ENCODE measurements around the gene TRHDE. TPM values are rescaled to one million over a fixed set of nuclear protein-coding genes. Genes with fewer than 3 reads are reported as not detected.

The TRHDE gene
- total RNA-seq, 1 experiment from 2014 or later: 0.74 TPM

DNA sequence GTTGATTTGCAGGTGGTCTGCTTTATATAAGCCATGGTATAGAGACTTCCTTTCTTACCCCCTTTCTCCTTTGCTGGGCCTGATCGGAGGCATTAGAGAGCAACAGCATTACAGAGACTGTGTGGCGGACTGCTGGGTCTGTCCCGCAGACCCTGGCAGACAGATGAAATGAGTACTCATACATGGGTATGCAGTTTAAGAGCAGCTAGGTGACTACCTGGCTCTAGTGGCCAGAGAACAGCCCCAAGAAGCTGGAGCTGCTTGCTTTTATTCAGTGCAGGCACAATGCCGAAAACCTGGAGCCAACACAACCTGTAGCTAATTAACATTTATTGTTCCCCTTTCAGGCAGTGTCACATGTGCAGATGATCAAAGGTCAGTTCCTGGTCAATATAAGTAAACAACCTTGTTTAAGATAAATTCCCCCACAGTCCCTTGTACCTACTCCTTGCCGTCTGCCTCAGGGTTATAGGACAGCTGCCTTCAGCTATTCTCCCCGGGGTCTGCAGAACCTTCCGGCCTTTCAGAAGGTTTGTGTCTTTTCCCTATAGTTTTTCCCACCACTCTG, 160.0 kb downstream of the TRHDE start:
- TF ChIP-seq, protein P1, sequence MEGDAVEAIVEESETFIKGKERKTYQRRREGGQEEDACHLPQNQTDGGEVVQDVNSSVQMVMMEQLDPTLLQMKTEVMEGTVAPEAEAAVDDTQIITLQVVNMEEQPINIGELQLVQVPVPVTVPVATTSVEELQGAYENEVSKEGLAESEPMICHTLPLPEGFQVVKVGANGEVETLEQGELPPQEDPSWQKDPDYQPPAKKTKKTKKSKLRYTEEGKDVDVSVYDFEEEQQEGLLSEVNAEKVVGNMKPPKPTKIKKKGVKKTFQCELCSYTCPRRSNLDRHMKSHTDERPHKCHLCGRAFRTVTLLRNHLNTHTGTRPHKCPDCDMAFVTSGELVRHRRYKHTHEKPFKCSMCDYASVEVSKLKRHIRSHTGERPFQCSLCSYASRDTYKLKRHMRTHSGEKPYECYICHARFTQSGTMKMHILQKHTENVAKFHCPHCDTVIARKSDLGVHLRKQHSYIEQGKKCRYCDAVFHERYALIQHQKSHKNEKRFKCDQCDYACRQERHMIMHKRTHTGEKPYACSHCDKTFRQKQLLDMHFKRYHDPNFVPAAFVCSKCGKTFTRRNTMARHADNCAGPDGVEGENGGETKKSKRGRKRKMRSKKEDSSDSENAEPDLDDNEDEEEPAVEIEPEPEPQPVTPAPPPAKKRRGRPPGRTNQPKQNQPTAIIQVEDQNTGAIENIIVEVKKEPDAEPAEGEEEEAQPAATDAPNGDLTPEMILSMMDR (conservative IDR thresholded peaks at IDR 0.05): no peak
- no peak for TF ChIP-seq EZH2 (IDR thresholded peaks at IDR 0.05; ENCODE audit: low read depth)
- intact Hi-C loops (cut with micrococcal nuclease; ENCODE audit: unreplicated experiment): no loop called here
- no peaks in the 10 kb centered on the region for H3K79me2 ChIP-seq (ENCODE audit: low read depth)
- H2AFZ ChIP-seq: no peak overlapping the region; the same call in 1 of the 2 replicates
- H3K27ac ChIP-seq: no peak overlapping the region
- H3K4me3 ChIP-seq: no peak overlapping the region
- H3K9me2 ChIP-seq (ENCODE audit: insufficient read depth): no peaks in the 10 kb centered on the region
- H3K4me1 ChIP-seq (replicated peaks; ENCODE audit: insufficient read depth): no peaks in the 10 kb centered on the region
- ChIA-PET POLR2A (ENCODE audit: unreplicated experiment) (no interaction called here), CTCF (no interaction called here)
- H4K20me1 ChIP-seq (ENCODE audit: insufficient read depth): no peaks in the 10 kb centered on the region
- DNase-seq: no peak
- H3K36me3 ChIP-seq (ENCODE audit: low read depth): no peaks in the 10 kb centered on the region
- BruUV-seq (replicated peaks): no TSS peak
- H3K27me3 ChIP-seq (ENCODE audit: insufficient read depth, low read depth): no peaks in the 10 kb centered on the region
- no peak overlapping the region for H3K4me2 ChIP-seq
- H3F3A ChIP-seq (ENCODE audit: insufficient read depth, low read depth): no peaks in the 10 kb centered on the region
- H3K9me3 ChIP-seq (ENCODE audit: insufficient read depth, low read depth): no peaks in the 10 kb centered on the region

DNA sequence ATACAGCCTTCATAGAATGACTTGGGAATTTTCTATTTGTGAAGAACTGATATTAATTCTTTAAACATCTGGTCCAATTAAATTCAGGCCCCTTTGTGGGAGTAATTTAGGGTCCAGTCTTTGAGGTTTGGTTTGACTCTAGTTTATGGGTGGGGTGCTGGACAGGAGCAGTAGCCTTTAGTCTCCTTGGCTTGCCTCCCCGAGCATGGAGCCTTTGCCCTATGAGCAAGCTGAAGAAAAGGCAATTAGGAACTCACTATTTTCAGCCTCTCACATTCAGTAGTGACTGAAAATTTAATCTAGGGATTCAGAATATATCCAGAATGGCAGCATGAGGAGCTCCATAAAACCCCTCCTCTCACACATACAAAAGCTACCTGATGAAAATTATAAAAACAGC, 161.1 kb downstream of the TRHDE start:
- ChIA-PET POLR2A (ENCODE audit: unreplicated experiment) (no interaction called here), CTCF (no interaction called here)
- Histone ChIP-seq H3F3A (ENCODE audit: insufficient read depth, low read depth) (no peaks in the 10 kb centered on the region), H3K27me3 (ENCODE audit: insufficient read depth, low read depth) (no peaks in the 10 kb centered on the region), H2AFZ (no peak overlapping the region), H3K4me2 (no peak overlapping the region), H3K4me1 (replicated peaks; ENCODE audit: insufficient read depth) (no peaks in the 10 kb centered on the region), H3K79me2 (ENCODE audit: low read depth) (no peaks in the 10 kb centered on the region), H4K20me1 (ENCODE audit: insufficient read depth) (no peaks in the 10 kb centered on the region), H3K27ac (no peak overlapping the region), H3K9me2 (ENCODE audit: insufficient read depth) (no peaks in the 10 kb centered on the region), H3K4me3 (no peak overlapping the region), H3K36me3 (ENCODE audit: low read depth) (no peaks in the 10 kb centered on the region), H3K9me3 (ENCODE audit: insufficient read depth, low read depth) (no peaks in the 10 kb centered on the region)
- no TSS peak for BruUV-seq (replicated peaks)
- intact Hi-C loops (cut with micrococcal nuclease; ENCODE audit: unreplicated experiment): no loop called here
- TF ChIP-seq, protein P1 (conservative IDR thresholded peaks at IDR 0.05): no peak
- TF ChIP-seq EZH2 (IDR thresholded peaks at IDR 0.05; ENCODE audit: low read depth): no peak
- no peak for DNase-seq

DNA sequence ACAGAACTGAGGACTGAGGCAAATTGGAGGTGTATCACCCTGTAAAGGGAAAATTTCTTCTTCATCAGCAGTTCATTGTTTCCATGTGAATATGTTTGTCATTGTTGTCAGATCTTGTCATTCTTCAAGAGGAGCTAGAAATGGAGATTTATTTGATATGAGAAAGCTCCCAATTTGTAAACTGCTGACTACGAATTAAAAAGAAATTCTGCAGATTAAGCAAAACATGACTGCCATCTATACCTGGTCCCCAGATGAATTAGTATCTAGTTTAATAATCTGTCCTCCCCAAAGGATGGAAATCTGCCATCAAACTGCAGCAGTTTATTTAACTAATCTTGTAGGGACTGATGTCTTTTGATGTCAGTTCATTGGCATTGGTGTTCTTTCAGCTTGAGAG, 162.8 kb downstream of the TRHDE start:
- no peaks in the 10 kb centered on the region for H3K4me1 ChIP-seq (replicated peaks; ENCODE audit: insufficient read depth)
- no peaks in the 10 kb centered on the region for H3K9me3 ChIP-seq (ENCODE audit: insufficient read depth, low read depth)
- no TSS peak for BruUV-seq (replicated peaks)
- no peaks in the 10 kb centered on the region for H3K27me3 ChIP-seq (ENCODE audit: insufficient read depth, low read depth)
- no peak overlapping the region for H3K27ac ChIP-seq
- no peak for DNase-seq
- no peaks in the 10 kb centered on the region for H3K79me2 ChIP-seq (ENCODE audit: low read depth)
- no peak overlapping the region for H2AFZ ChIP-seq
- TF ChIP-seq, protein P1 (conservative IDR thresholded peaks at IDR 0.05): no peak
- TF ChIP-seq EZH2 (IDR thresholded peaks at IDR 0.05; ENCODE audit: low read depth): no peak
- H3K4me3 ChIP-seq: no peak overlapping the region
- no peak overlapping the region for H3K4me2 ChIP-seq
- no peaks in the 10 kb centered on the region for H4K20me1 ChIP-seq (ENCODE audit: insufficient read depth)
- POLR2A ChIA-PET (ENCODE audit: unreplicated experiment): no interaction called here
- intact Hi-C loops (cut with micrococcal nuclease; ENCODE audit: unreplicated experiment): no loop called here
- no peaks in the 10 kb centered on the region for H3K36me3 ChIP-seq (ENCODE audit: low read depth)
- no peaks in the 10 kb centered on the region for H3K9me2 ChIP-seq (ENCODE audit: insufficient read depth)
- CTCF ChIA-PET: no interaction called here
- no peaks in the 10 kb centered on the region for H3F3A ChIP-seq (ENCODE audit: insufficient read depth, low read depth)

All from PC-9 (cell line).